H1 (cell line): ENCODE results near the gene SEC14L6. TPM values are rescaled to one million over a fixed set of nuclear protein-coding genes. Genes with fewer than 3 reads are reported as not detected.

Experiments
- CTCF ChIA-PET: fragments of 300-600 bp; sonication (Branson Sonifier 250); formaldehyde crosslinking; loops from one replicate; lab custom pipeline; 2021; ENCODE audit not compliant: partially characterized antibody; lab: Charles Lee
- POLR2A ChIA-PET: fragments of 300-600 bp; sonication (Branson Sonifier 250); formaldehyde crosslinking; loops from one replicate; lab custom pipeline; 2021; ENCODE audit warnings: inconsistent platforms; ENCODE audit not compliant: partially characterized antibody; lab: Charles Lee
- DNase-seq, 2 experiments: peaks; one replicate each; pipeline versions ENCODE4 v3.0.0 to v3.0.0-alpha.2; 2010 to 2022; ENCODE audit warnings: low spot score in 2 of 2, low read depth in 1 of 2, mixed read lengths in 1 of 2
- FAIRE-seq: peaks from 2 replicates; lab custom pipeline; 2011; peaks lifted over from hg19 to GRCh38; lab: Jason Lieb, UNC
- H2AFZ ChIP-seq: 2 replicates; pipeline ENCODE4 v1.8.1; 2012; ENCODE audit warnings: low read length, inconsistent platforms
- H2AK5ac ChIP-seq: 2 replicates; pipeline ENCODE4 v1.6.1; 2013; ENCODE audit warnings: low read depth, low read length
- H2BK120ac ChIP-seq: replicated peaks from 2 replicates; pipeline ENCODE3; 2013; ENCODE audit warnings: low read depth, low read length, inconsistent platforms
- H2BK12ac ChIP-seq: 2 replicates; pipeline ENCODE4 v1.6.1; 2013; ENCODE audit warnings: low read depth, low read length
- H2BK15ac ChIP-seq: 2 replicates; pipeline ENCODE4 v1.6.1; 2013; ENCODE audit warnings: low read length
- H2BK20ac ChIP-seq: 2 replicates; pipeline ENCODE4 v1.6.1; 2013; ENCODE audit warnings: low read length
- H2BK5ac ChIP-seq: 2 replicates; pipeline ENCODE4 v1.6.1; 2013; ENCODE audit warnings: low read depth, low read length
- H3K14ac ChIP-seq: 2 replicates; pipeline ENCODE4 v1.6.1; 2013; ENCODE audit warnings: inconsistent platforms; ENCODE audit not compliant: insufficient read length
- H3K18ac ChIP-seq: 2 replicates; pipeline ENCODE4 v1.6.1; 2013; ENCODE audit warnings: low read length; ENCODE audit errors: extremely low read depth
- H3K23ac ChIP-seq: 2 replicates; pipeline ENCODE4 v1.6.1; 2013; ENCODE audit warnings: inconsistent platforms; ENCODE audit not compliant: insufficient read length
- H3K23me2 ChIP-seq: 2 replicates; pipeline ENCODE4 v1.6.1; 2013; ENCODE audit warnings: low read depth, low read length
- H3K27ac ChIP-seq: 2 replicates; pipeline ENCODE4 v1.6.1; 2011; ENCODE audit warnings: low read depth, low read length, inconsistent platforms
- H3K27me3 ChIP-seq, 4 experiments: replicated peaks in 1 of 4; 1 replicate in 1 of 4; 2 replicates in 3 of 4; pipeline versions ENCODE4 v1.6.1 to v1.8.1; 2011 to 2013; ENCODE audit warnings: low read length in 3 of 4, mild to moderate bottlenecking in 3 of 4, inconsistent platforms in 2 of 4, mixed read lengths in 2 of 4, moderate library complexity in 1 of 4; ENCODE audit not compliant: control insufficient read depth in 3 of 4, insufficient read depth in 3 of 4; ENCODE audit errors: extremely low read depth in 1 of 4
- H3K36me3 ChIP-seq, 4 experiments: 2 replicates each; pipeline versions ENCODE4 v1.6.1 to v1.8.1; 2011 to 2013; ENCODE audit warnings: mild to moderate bottlenecking in 4 of 4, low read length in 3 of 4, moderate library complexity in 2 of 4, control low read depth in 1 of 4, inconsistent platforms in 1 of 4; ENCODE audit not compliant: insufficient read depth in 4 of 4, control insufficient read depth in 2 of 4
- H3K4ac ChIP-seq: replicated peaks from 2 replicates; pipeline ENCODE3; 2013; ENCODE audit warnings: low read length, low read depth, mixed read lengths, inconsistent platforms; ENCODE audit not compliant: insufficient read length
- H3K4me1 ChIP-seq, 4 experiments: replicated peaks in 1 of 4; 1 replicate in 1 of 4; 2 replicates in 3 of 4; pipeline versions ENCODE4 v1.6.1 to v1.8.1; 2011 to 2013; ENCODE audit warnings: low read length in 3 of 4, inconsistent platforms in 2 of 4, mixed read lengths in 1 of 4; ENCODE audit not compliant: insufficient read depth in 4 of 4, control insufficient read depth in 3 of 4
- H3K4me2 ChIP-seq, 2 experiments: 2 replicates each; pipeline versions ENCODE4 v1.6.1 to v1.8.1; 2011 to 2013; ENCODE audit warnings: low read depth in 2 of 2, low read length in 2 of 2, control low read depth in 1 of 2, inconsistent platforms in 1 of 2, mild to moderate bottlenecking in 1 of 2; ENCODE audit not compliant: insufficient read depth in 1 of 2
- H3K4me3 ChIP-seq, 4 experiments: fragments of 200-600, 300-600 bp in 1 of 4; sonication (generic), shearing (Covaris generic), sonication (Bioruptor Twin) in 1 of 4; 2 replicates each; pipeline versions ENCODE4 v1.5.1 to v1.8.1; 2011 to 2016; ENCODE audit warnings: low read length in 4 of 4, low read depth in 3 of 4, control low read depth in 2 of 4, inconsistent platforms in 2 of 4, mild to moderate bottlenecking in 2 of 4, mixed read lengths in 1 of 4, moderate library complexity in 1 of 4; ENCODE audit not compliant: insufficient read depth in 2 of 4; ENCODE audit errors: extremely low read depth in 1 of 4
- H3K56ac ChIP-seq: replicated peaks from 2 replicates; pipeline ENCODE3; 2013; ENCODE audit warnings: low read depth, mild to moderate bottlenecking, mixed read lengths, low read length, inconsistent platforms; ENCODE audit not compliant: insufficient read length
- H3K79me1 ChIP-seq: 2 replicates; pipeline ENCODE4 v1.6.1; 2013; ENCODE audit warnings: low read depth, low read length, control low read depth
- H3K79me2 ChIP-seq, 2 experiments: 2 replicates each; pipeline versions ENCODE4 v1.6.1 to v1.8.1; 2012 to 2013; ENCODE audit warnings: low read length in 2 of 2, mild to moderate bottlenecking in 2 of 2, inconsistent platforms in 1 of 2; ENCODE audit not compliant: insufficient read depth in 2 of 2, control insufficient read depth in 1 of 2
- H3K9ac ChIP-seq, 4 experiments: replicated peaks in 1 of 4; 1 replicate in 1 of 4; 2 replicates in 3 of 4; pipeline versions ENCODE4 v1.6.1 to v1.8.1; 2011 to 2013; ENCODE audit warnings: low read depth in 3 of 4, low read length in 3 of 4, control low read depth in 2 of 4, mild to moderate bottlenecking in 2 of 4, moderate library complexity in 2 of 4, inconsistent platforms in 1 of 4; ENCODE audit errors: extremely low read depth in 1 of 4
- H3K9me3 ChIP-seq, 2 experiments: 2 replicates each; pipeline versions ENCODE4 v1.6.1 to v1.8.1; 2012 to 2013; ENCODE audit warnings: mild to moderate bottlenecking in 2 of 2, moderate library complexity in 2 of 2, control low read depth in 1 of 2, inconsistent platforms in 1 of 2, low read depth in 1 of 2, low read length in 1 of 2, mixed read lengths in 1 of 2; ENCODE audit not compliant: insufficient read depth in 2 of 2
- H4K20me1 ChIP-seq, 2 experiments: replicated peaks in 1 of 2; 2 replicates each; pipeline versions ENCODE3 to v1.8.1; 2011 to 2013; ENCODE audit warnings: inconsistent platforms in 2 of 2, low read length in 2 of 2, mild to moderate bottlenecking in 1 of 2; ENCODE audit not compliant: insufficient read depth in 2 of 2, control insufficient read depth in 1 of 2
- H4K5ac ChIP-seq: 2 replicates; pipeline ENCODE4 v1.6.1; 2013; ENCODE audit warnings: low read length, low read depth, mixed read lengths, inconsistent platforms; ENCODE audit not compliant: insufficient read length
- H4K8ac ChIP-seq: 2 replicates; pipeline ENCODE4 v1.8.0; 2013; ENCODE audit warnings: mild to moderate bottlenecking, moderate library complexity, low read length, inconsistent platforms; ENCODE audit not compliant: insufficient read depth; ENCODE audit errors: extremely low read depth
- H4K91ac ChIP-seq: replicated peaks from 2 replicates; pipeline ENCODE3; 2013; ENCODE audit warnings: low read length, mixed read lengths, inconsistent platforms; ENCODE audit not compliant: insufficient read length
- CEBPB ChIP-seq: IDR thresholded peaks from 2 replicates; pipeline ENCODE4 v1.6.1; 2012; ENCODE audit warnings: low read depth, low read length
- GTF2F1 ChIP-seq: IDR thresholded peaks from 2 replicates; pipeline ENCODE4 v1.6.1; 2012; ENCODE audit warnings: low read depth, low read length, improper control_type of control experiment, borderline replicate concordance
- HDAC6 ChIP-seq: IDR thresholded peaks from one replicate; pipeline ENCODE4 v1.7.1; 2012; ENCODE audit warnings: low read depth, mild to moderate bottlenecking, inconsistent platforms, low read length, moderate library complexity
- JUN ChIP-seq: IDR thresholded peaks from 2 replicates; pipeline ENCODE4 v1.6.1; 2011; ENCODE audit warnings: low read depth, mild to moderate bottlenecking, improper control_type of control experiment, low read length
- RXRA ChIP-seq: IDR thresholded peaks from 2 replicates; pipeline ENCODE4 v1.6.1; 2011; ENCODE audit warnings: low read depth, mild to moderate bottlenecking, low read length, moderate library complexity; ENCODE audit not compliant: insufficient read depth
- SP2 ChIP-seq: IDR thresholded peaks from 2 replicates; pipeline ENCODE4 v1.6.1; 2012; ENCODE audit warnings: mild to moderate bottlenecking, low read length, inconsistent platforms
- TAF7 ChIP-seq: optimal IDR thresholded peaks from 2 replicates; pipeline ENCODE3; 2011; ENCODE audit warnings: low read depth, mild to moderate bottlenecking, inconsistent platforms, low read length, moderate library complexity, borderline replicate concordance
- WGBS, 2 experiments: shearing (Covaris generic) in 1 of 2; methylation state at CpG; one replicate each; pipeline versions ENCODE4 v1.1.6 to v1.1.7; 2013 to 2015; ENCODE audit warnings: low lambda C conversion rate in 2 of 2, mixed read lengths in 2 of 2, inconsistent platforms in 1 of 2, low coverage in 1 of 2, missing lambda C conversion rate in 1 of 2; ENCODE audit not compliant: insufficient replicate concordance in 2 of 2, insufficient coverage in 1 of 2, insufficient read length in 1 of 2; ENCODE audit errors: extremely low coverage in 1 of 2, missing lambda C conversion rate in 1 of 2; 5-methylcytosine and 5-hydroxymethylcytosine counted together
- polyA plus RNA-seq, 7 experiments: library from polyadenylated mRNA; depleted of rRNA in 3 of 7; stranded (reverse) in 5 of 7; unstranded in 2 of 7; fragments of >200 nt in 5 of 7; fragments of 200-250 nt in 2 of 7; gene quantifications; 1 replicate in 5 of 7; 2 replicates in 1 of 7; 4 replicates in 1 of 7; pipeline versions ENCODE4 v1.2.1 to v1.2.3, GENCODE V29; 2011 to 2013; ENCODE audit warnings: missing spikeins in 2 of 7, mixed read lengths in 2 of 7
- total RNA-seq: library from RNA; stranded (reverse); fragmentation: NEBNext Ultra II Directional; extraction: Animal tissue kit (Norgen Biotek cat#: 25700); gene quantifications from 2 replicates; pipeline ENCODE4 v1.2.1, GENCODE V29; 2021

SEC14L6 gene
- total and polyA plus RNA-seq, 2 of the 8 experiments (the other 6 are each of a cell fraction or from before 2014, with no cell fraction given), result 0.63 to 2.1 TPM

DNA sequence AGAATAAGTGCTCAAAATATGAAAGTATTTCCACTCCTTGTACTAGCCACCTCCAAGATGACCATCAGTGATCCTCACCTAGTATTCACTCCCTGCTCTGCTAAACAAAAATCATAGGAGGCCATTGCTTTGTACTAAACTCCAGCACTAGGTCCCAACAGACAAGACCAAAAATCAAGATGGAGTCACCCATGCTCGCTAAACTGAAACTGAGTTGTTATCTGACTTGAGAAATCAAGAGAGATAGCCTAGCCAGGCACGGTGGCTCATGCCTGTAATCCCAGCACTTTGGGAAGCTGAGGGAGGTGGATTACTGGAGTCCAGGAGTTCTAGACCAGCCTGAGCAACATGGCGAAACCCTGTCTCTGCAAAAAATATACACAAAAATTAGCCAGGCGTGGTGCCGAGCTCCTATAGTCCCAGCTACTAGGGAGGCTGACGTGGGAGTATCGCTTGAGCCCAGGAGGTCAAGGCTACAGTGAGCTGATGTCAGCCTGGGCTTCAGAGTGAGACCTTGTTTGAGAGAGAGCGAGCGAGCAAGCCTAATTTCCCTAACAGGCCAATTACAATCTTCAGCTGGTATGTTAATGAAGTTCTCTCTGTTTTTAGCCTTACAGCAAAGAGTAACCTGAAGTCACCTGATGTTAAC is 9.3 kb downstream of the SEC14L6 start:
- no peak overlapping the region for H3K4me2 ChIP-seq
- H3K56ac ChIP-seq, result no peak overlapping the region
- H2BK5ac ChIP-seq, result no peak overlapping the region; the same call in 1 of the 2 replicates
- ChIA-PET POLR2A (interaction anchor here (0.7 kb wide), 1 partner anchor 31 kb away, joined by 3 read pairs; no protein-coding TSS in a partner anchor), CTCF (interaction anchor here (0.7 to 1.4 kb wide), 5 partner anchors 9 to 110 kb away, joined by 3 read pairs; no protein-coding TSS in a partner anchor)
- no peak overlapping the region for H3K27ac ChIP-seq
- H3K4ac ChIP-seq, result no peak overlapping the region
- no peak overlapping the region for H2AK5ac ChIP-seq
- no peak overlapping the region for H2BK20ac ChIP-seq
- H2BK15ac ChIP-seq, result no peak overlapping the region
- H3K36me3 ChIP-seq, result no peaks in the 10 kb centered on the region
- TF ChIP-seq CEBPB (no peak), RXRA (no peak), SP2 (no peak), JUN (no peak), TAF7 (no peak), GTF2F1 (no peak), HDAC6 (no peak)
- TF ChIP-seq, all 59 proteins: peak for 0
- Histone ChIP-seq H3K23ac (no peak overlapping the region), H3K9me3 (no peaks in the 10 kb centered on the region), H2BK12ac (no peak overlapping the region), H3K79me2 (no peaks in the 10 kb centered on the region), H3K18ac (no peak overlapping the region), H3K4me1 (peaks cover 0 to 4% (median 0%) of the 10 kb centered on the region in 4 experiments; a peak in 4 of 7 replicates), H4K5ac (no peak overlapping the region), H3K27me3 (no peaks in the 10 kb centered on the region), H2AFZ (no peak overlapping the region), H4K91ac (no peak overlapping the region), H2BK120ac (peak overlapping the region; percentile 78), H3K79me1 (no peaks in the 10 kb centered on the region), H3K23me2 (peaks cover 3% of the 10 kb centered on the region), H3K4me3 (no peak overlapping the region), H4K8ac (no peak overlapping the region), H3K14ac (no peak overlapping the region), H4K20me1 (peaks cover 0 to 1% of the 10 kb centered on the region in 2 experiments), H3K9ac (no peak overlapping the region)
- 74% methylated on average over 9 of the region's 9 CpGs; no CpG with 5 or more reads in 1 of the 2 experiments for WGBS, 2 experiments
- FAIRE-seq (no peak), DNase-seq (no peak)
